Measurements from ENCODE around the gene C5orf58. TPM values are rescaled to one million over a fixed set of nuclear protein-coding genes. Genes with fewer than 3 reads are reported as not detected.

The C5orf58 gene
- total RNA-seq, 1 donor from 2014 or later = not detected

GRCh38 chr5:170278611-170279458 lies 46.0 kb downstream of the C5orf58 start:
- intact Hi-C loops (cut with DNase I) = no loop called here
- Histone ChIP-seq H3K27me3 (no peaks in the 10 kb centered on the region), H3K4me3 (no peak overlapping the region), H3K36me3 (no peaks in the 10 kb centered on the region), H3K4me1 (peaks cover 14% of the 10 kb centered on the region), H3K9me3 (no peaks in the 10 kb centered on the region), H3K27ac (no peak overlapping the region)
- no peak for DNase-seq (ENCODE audit: extremely low spot score in 2 of 2)
- TF ChIP-seq, protein P1, sequence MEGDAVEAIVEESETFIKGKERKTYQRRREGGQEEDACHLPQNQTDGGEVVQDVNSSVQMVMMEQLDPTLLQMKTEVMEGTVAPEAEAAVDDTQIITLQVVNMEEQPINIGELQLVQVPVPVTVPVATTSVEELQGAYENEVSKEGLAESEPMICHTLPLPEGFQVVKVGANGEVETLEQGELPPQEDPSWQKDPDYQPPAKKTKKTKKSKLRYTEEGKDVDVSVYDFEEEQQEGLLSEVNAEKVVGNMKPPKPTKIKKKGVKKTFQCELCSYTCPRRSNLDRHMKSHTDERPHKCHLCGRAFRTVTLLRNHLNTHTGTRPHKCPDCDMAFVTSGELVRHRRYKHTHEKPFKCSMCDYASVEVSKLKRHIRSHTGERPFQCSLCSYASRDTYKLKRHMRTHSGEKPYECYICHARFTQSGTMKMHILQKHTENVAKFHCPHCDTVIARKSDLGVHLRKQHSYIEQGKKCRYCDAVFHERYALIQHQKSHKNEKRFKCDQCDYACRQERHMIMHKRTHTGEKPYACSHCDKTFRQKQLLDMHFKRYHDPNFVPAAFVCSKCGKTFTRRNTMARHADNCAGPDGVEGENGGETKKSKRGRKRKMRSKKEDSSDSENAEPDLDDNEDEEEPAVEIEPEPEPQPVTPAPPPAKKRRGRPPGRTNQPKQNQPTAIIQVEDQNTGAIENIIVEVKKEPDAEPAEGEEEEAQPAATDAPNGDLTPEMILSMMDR (IDR thresholded peaks at IDR 0.05) = no peak
- peak in 1 of 2 donors; percentile 28 for TF ChIP-seq POLR2AphosphoS5 (IDR thresholded peaks at IDR 0.05; ENCODE audit: insufficient read depth in 1 of 2, low read depth in 1 of 2)
- no peak for TF ChIP-seq POLR2A (IDR thresholded peaks at IDR 0.05)

- Histone ChIP-seq H3K27me3 (no peaks in the 10 kb centered on the region), H3K36me3 (no peaks in the 10 kb centered on the region), H3K4me1 (peaks cover 14% of the 10 kb centered on the region), H3K27ac (no peak overlapping the region), H3K4me3 (no peak overlapping the region), H3K9me3 (no peaks in the 10 kb centered on the region)
- intact Hi-C loops (cut with DNase I) = no loop called here
- TF ChIP-seq POLR2AphosphoS5 (IDR thresholded peaks at IDR 0.05; ENCODE audit: insufficient read depth in 1 of 2, low read depth in 1 of 2) (no peak), POLR2A (IDR thresholded peaks at IDR 0.05) (no peak)
- TF ChIP-seq, protein P1 (IDR thresholded peaks at IDR 0.05) = no peak
- no peak for DNase-seq (ENCODE audit: extremely low spot score in 2 of 2)
These were observed 46.7 kb downstream of the C5orf58 start for GRCh38 chr5:170279459-170279817.

GRCh38 chr5:170280011-170280493 lies 47.3 kb downstream of the C5orf58 start:
- H3K36me3 ChIP-seq = no peaks in the 10 kb centered on the region
- H3K9me3 ChIP-seq = no peaks in the 10 kb centered on the region
- peak overlapping the region; percentile 4 for H3K27ac ChIP-seq
- no peak for DNase-seq (ENCODE audit: extremely low spot score in 2 of 2)
- intact Hi-C loops (cut with DNase I) = no loop called here
- TF ChIP-seq, protein P1 (IDR thresholded peaks at IDR 0.05) = no peak
- TF ChIP-seq POLR2AphosphoS5 (IDR thresholded peaks at IDR 0.05; ENCODE audit: insufficient read depth in 1 of 2, low read depth in 1 of 2) (peak in 1 of 2 donors; percentile 56), POLR2A (IDR thresholded peaks at IDR 0.05) (no peak)
- H3K4me1 ChIP-seq = peaks cover 14% of the 10 kb centered on the region
- H3K4me3 ChIP-seq = no peak overlapping the region
- H3K27me3 ChIP-seq = no peaks in the 10 kb centered on the region

DNA sequence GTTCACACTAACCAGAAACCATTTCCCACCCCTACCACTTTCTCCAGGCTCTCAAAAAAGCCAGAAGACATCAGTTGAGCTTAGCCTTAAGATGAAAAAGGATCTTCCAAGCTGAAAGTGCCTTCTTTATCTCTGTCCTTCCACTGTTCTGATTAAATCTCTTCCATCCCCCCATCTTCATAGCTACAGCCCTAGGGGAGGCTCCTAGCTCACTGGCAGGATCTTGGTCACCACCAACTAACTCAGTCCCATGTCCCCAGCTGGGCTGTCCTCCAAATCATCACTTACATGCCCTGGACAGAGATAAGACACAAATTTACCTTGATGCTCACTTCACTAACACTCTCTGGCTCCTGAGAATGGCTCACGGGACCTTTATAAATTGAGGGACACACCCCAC lies 50.5 kb downstream of the C5orf58 start:
- no peak overlapping the region for H3K27ac ChIP-seq
- peaks cover 20% of the 10 kb centered on the region for H3K4me1 ChIP-seq
- DNase-seq (ENCODE audit: extremely low spot score in 2 of 2) = no peak
- intact Hi-C loops (cut with DNase I) = no loop called here
- no peaks in the 10 kb centered on the region for H3K27me3 ChIP-seq
- TF ChIP-seq, protein P1 (IDR thresholded peaks at IDR 0.05) = no peak
- TF ChIP-seq POLR2A (IDR thresholded peaks at IDR 0.05) (no peak), POLR2AphosphoS5 (IDR thresholded peaks at IDR 0.05; ENCODE audit: insufficient read depth in 1 of 2, low read depth in 1 of 2) (no peak)
- H3K36me3 ChIP-seq = no peaks in the 10 kb centered on the region
- no peak overlapping the region for H3K4me3 ChIP-seq
- no peaks in the 10 kb centered on the region for H3K9me3 ChIP-seq

DNA sequence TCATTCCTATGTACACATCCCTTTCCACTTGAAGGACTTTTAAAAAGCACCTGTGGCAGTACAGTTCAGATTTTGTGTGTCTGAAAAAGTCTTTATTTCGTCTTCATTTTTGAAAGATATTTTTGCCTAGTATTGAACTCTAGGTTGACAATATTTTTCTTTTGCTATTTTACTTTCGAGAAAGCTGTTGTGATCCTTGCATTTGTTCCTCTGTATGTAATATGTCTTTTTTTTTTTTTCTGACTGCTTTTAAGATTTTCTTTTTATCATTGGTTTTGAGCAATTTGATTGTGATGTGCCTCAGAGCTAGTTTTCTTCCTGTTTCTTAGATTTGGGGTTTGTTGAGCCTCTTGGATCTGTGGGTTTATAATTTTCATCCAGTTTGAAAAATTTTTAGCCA lies 51.4 kb downstream of the C5orf58 start:
- Histone ChIP-seq H3K4me3 (no peak overlapping the region), H3K4me1 (peaks cover 25% of the 10 kb centered on the region), H3K36me3 (no peaks in the 10 kb centered on the region)

More for the DNA sequence above, 51.4 kb downstream of the C5orf58 start:
- Histone ChIP-seq H3K27ac (no peak overlapping the region), H3K27me3 (no peaks in the 10 kb centered on the region), H3K9me3 (no peaks in the 10 kb centered on the region)
- TF ChIP-seq POLR2A (IDR thresholded peaks at IDR 0.05) (no peak), POLR2AphosphoS5 (IDR thresholded peaks at IDR 0.05; ENCODE audit: insufficient read depth in 1 of 2, low read depth in 1 of 2) (no peak)
- TF ChIP-seq, protein P1 (IDR thresholded peaks at IDR 0.05) = no peak
- no peak for DNase-seq (ENCODE audit: extremely low spot score in 2 of 2)
- intact Hi-C loops (cut with DNase I) = no loop called here

Data from vagina (tissue), 2 donors.